WERI-Rb-1 (cell line): ENCODE results near the gene TNC.

ENCODE experiments used
- DNase-seq: peaks from one replicate; pipeline ENCODE4 v3.0.0-alpha.2; 2020
- H3K27ac ChIP-seq: fragments of 250-450 bp; sonication (Bioruptor Pico); 2 replicates; pipeline ENCODE4 v1.5.1; 2020; ENCODE audit warnings: mild to moderate bottlenecking, moderate library complexity
- H3K27me3 ChIP-seq: fragments of 250-450 bp; sonication (Bioruptor Pico); 2 replicates; pipeline ENCODE4 v1.5.1; 2021; ENCODE audit warnings: mild to moderate bottlenecking, low read depth, moderate library complexity; ENCODE audit not compliant: insufficient read depth, severe bottlenecking
- H3K36me3 ChIP-seq: fragments of 250-450 bp; sonication (Bioruptor Pico); 2 replicates; pipeline ENCODE4 v1.5.1; 2020; ENCODE audit warnings: mild to moderate bottlenecking, moderate library complexity
- H3K4me3 ChIP-seq: 2 replicates; pipeline ENCODE4 v1.5.1; 2011; ENCODE audit warnings: low read depth, mild to moderate bottlenecking, control low read depth, low read length
- H3K9me3 ChIP-seq: fragments of 250-450 bp; sonication (Bioruptor Pico); 2 replicates; pipeline ENCODE4 v1.5.1; 2021; ENCODE audit warnings: mild to moderate bottlenecking, moderate library complexity; ENCODE audit not compliant: severe bottlenecking
- TF ChIP-seq, protein P1 (sequence below): IDR thresholded peaks from 2 replicates; pipeline ENCODE4 v1.5.1; 2011; ENCODE audit warnings: low read depth, mild to moderate bottlenecking, control low read depth, inconsistent platforms, low read length

TNC gene

DNA sequence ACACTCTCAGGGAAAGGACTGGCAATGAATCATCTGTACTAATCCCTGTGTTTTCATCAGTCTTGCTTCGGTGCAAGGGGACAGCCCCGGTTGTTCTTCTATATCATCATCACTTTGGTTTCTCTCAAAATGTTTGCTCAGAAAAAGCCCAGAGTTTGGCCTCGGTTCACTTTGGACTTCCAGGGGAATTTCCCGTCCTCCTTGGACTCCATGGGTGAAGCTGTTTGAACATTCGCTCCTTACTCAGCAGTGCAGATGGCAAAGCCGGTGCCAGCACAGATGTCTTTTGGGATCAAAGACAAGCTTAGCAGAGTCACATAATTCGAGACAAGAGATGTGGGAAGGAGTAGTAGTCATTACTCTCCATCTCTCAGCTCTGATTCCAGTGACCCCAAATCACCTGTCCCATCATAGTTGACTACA, 117.7 kb downstream of the TNC start:
- peak overlapping the region; percentile 30 for H3K4me3 ChIP-seq
- no peaks in the 10 kb centered on the region for H3K27me3 ChIP-seq
- H3K9me3 ChIP-seq = no peaks in the 10 kb centered on the region
- peak overlapping the region; percentile 59 for H3K27ac ChIP-seq
- H3K36me3 ChIP-seq = no peaks in the 10 kb centered on the region
- peak; percentile 90 for DNase-seq
- TF ChIP-seq, protein P1, sequence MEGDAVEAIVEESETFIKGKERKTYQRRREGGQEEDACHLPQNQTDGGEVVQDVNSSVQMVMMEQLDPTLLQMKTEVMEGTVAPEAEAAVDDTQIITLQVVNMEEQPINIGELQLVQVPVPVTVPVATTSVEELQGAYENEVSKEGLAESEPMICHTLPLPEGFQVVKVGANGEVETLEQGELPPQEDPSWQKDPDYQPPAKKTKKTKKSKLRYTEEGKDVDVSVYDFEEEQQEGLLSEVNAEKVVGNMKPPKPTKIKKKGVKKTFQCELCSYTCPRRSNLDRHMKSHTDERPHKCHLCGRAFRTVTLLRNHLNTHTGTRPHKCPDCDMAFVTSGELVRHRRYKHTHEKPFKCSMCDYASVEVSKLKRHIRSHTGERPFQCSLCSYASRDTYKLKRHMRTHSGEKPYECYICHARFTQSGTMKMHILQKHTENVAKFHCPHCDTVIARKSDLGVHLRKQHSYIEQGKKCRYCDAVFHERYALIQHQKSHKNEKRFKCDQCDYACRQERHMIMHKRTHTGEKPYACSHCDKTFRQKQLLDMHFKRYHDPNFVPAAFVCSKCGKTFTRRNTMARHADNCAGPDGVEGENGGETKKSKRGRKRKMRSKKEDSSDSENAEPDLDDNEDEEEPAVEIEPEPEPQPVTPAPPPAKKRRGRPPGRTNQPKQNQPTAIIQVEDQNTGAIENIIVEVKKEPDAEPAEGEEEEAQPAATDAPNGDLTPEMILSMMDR = no peak

DNA sequence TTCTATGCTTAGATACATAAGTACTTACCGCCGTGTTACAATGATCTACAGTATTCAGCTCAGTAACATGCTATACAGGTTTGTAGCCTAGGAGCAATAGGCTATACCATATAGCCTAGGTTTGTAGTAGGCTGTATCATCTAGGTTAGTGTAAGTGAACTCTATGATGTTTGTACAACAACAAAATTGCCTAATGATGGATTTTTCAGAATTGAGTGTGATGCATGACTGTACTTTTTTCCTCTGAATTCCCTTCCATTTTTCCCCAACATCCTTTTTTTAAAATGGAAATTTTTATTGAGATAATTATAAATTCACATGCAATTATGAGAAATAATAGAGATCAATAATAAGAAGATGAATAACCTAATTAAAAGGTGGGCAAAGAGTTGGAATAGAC, 119.6 kb downstream of the TNC start:
- no peaks in the 10 kb centered on the region for H3K36me3 ChIP-seq
- H3K27me3 ChIP-seq = no peaks in the 10 kb centered on the region
- H3K9me3 ChIP-seq = no peaks in the 10 kb centered on the region
- H3K27ac ChIP-seq = no peak overlapping the region
- TF ChIP-seq, protein P1 = no peak
- no peak for DNase-seq
- no peak overlapping the region for H3K4me3 ChIP-seq

DNA sequence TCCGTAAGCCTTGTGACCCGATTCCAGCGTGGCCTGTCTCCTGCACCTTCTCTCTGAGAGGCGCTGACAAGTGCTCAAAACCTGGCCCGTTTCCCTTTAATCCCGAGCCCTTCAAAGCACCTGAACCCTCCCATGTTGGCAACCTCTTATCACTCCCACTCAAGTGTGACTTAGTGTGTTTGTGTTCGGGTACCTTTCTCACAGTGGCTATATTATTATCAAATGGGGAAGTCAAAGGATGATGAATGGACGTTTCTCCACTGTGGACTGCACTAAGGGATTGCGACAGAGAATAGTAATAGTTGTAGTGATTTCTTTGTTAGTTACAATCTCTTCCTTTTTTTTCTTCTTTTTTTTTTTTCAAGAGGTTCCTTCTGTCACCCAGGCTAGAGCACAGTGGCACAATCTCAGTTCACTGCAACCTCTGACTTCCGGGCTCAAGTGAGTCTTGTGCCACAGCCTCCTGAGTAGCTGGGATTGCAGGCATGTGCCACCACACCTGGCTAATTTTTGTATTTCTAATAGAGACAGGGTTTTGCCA, 122.2 kb downstream of the TNC start:
- TF ChIP-seq, protein P1 = no peak
- H3K27ac ChIP-seq = no peak overlapping the region
- H3K4me3 ChIP-seq = no peak overlapping the region
- H3K9me3 ChIP-seq = no peaks in the 10 kb centered on the region
- H3K36me3 ChIP-seq = no peaks in the 10 kb centered on the region
- H3K27me3 ChIP-seq = no peaks in the 10 kb centered on the region
- DNase-seq = no peak

DNA sequence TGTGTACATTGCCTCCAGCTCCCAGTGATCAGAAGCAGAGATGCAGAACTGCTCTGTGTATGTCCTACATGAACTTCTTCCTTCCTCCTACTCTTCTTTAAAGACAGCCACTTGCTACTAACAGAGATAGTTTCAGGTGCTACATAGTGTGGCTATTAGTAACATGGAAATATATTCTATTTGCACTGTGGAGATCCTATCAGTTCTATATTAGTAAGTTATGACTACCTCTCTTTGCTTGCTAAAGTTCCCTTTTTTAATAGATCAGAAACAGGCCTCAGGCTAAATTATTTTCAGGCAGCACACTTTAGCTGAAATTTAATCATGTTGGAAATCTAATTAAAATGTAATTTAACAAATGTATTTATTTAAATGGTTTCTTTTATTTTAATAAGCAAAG, 123.2 kb downstream of the TNC start:
- no peak overlapping the region for H3K27ac ChIP-seq
- H3K9me3 ChIP-seq = no peaks in the 10 kb centered on the region
- no peaks in the 10 kb centered on the region for H3K27me3 ChIP-seq
- no peaks in the 10 kb centered on the region for H3K36me3 ChIP-seq
- no peak for DNase-seq
- no peak overlapping the region for H3K4me3 ChIP-seq
- TF ChIP-seq, protein P1 = no peak

DNA sequence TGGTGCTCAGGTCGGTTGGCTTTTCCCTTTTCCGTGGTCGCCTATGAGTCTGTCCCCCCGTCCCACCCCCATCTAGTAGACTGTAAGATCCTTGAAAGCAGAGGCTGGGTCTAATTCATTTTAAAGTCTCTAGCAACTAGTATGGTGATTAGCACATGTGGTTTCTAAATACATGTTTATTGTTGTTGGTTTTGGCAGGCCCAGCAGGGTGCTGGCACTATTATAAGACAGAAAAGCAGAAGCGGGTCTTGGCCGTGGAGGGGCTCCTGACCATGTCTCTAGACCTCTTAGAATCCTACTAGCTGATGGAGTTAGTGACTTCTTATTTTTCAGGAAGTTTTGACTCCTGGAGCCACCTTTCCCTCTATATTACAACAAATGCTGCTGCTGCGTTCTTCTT, 126.1 kb downstream of the TNC start:
- Histone ChIP-seq H3K27me3 (no peaks in the 10 kb centered on the region), H3K9me3 (no peaks in the 10 kb centered on the region), H3K4me3 (no peak overlapping the region), H3K27ac (no peak overlapping the region), H3K36me3 (no peaks in the 10 kb centered on the region)
- no peak for DNase-seq
- TF ChIP-seq, protein P1 = no peak

DNA sequence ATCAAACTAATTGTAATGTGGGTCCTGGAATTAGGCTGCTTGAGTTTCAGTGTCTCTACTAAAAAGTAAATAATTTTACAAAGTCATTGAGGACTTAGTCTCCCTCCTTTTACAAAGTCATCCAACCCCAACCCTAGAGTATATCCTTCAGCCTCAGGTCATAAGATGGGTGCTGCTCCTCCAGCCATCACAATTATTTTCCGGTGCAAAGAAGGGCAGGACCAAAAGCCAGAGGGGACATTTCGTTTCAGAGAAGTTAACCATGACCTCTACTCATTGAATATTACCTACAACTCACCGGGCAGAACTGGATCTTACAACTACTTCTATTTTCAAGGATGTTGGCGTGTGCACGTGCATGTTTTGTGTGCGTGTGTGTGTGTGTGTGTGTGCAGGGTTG, 127.1 kb downstream of the TNC start:
- TF ChIP-seq, protein P1 = no peak
- no peaks in the 10 kb centered on the region for H3K27me3 ChIP-seq

More for the DNA sequence above, 127.1 kb downstream of the TNC start:
- no peaks in the 10 kb centered on the region for H3K36me3 ChIP-seq
- no peak for DNase-seq
- H3K4me3 ChIP-seq = no peak overlapping the region
- no peaks in the 10 kb centered on the region for H3K9me3 ChIP-seq
- no peak overlapping the region for H3K27ac ChIP-seq
